ENCODE results near the gene ILF3.
"Not testable (repeated sequence)": the region's sequence is repeated elsewhere in the genome, so short reads cannot be mapped to it uniquely, and the experiment has no call there.

Gene ILF3

GRCh38 chr19:10660346-10660745 is 6.2 kb downstream of the ILF3 start:
- no peak overlapping the region for H3K27ac ChIP-seq
- peaks cover 7 to 10% of the 10 kb centered on the region in 2 experiments for H3K4me1 ChIP-seq (ENCODE audit: control insufficient read depth in 1 of 2, insufficient read depth in 1 of 2, low read depth in 1 of 2, low read length in 1 of 2)
- TF ChIP-seq CTCF (IDR thresholded peaks at IDR 0.05), result no peak
- no peaks in the 10 kb centered on the region for H3K9me3 ChIP-seq
- H3K4me3 ChIP-seq (ENCODE audit: low read depth in 1 of 2, low read length in 1 of 2), result no peak overlapping the region
- H3K36me3 ChIP-seq, result no peaks in the 10 kb centered on the region
- no peaks in the 10 kb centered on the region for H3K27me3 ChIP-seq

- no peak overlapping the region for H3K27ac ChIP-seq
- H3K9me3 ChIP-seq, result no peaks in the 10 kb centered on the region
- no peaks in the 10 kb centered on the region for H3K27me3 ChIP-seq
- H3K36me3 ChIP-seq, result no peaks in the 10 kb centered on the region
- H3K4me3 ChIP-seq (ENCODE audit: low read depth in 1 of 2, low read length in 1 of 2), result no peak overlapping the region
- TF ChIP-seq CTCF (IDR thresholded peaks at IDR 0.05), result no peak
- H3K4me1 ChIP-seq (ENCODE audit: control insufficient read depth in 1 of 2, insufficient read depth in 1 of 2, low read depth in 1 of 2, low read length in 1 of 2), result no peaks in the 10 kb centered on the region
Measured at GRCh38 chr19:10661946-10662345, 7.8 kb downstream of the ILF3 start.

GRCh38 chr19:10662384-10663251 is 8.5 kb downstream of the ILF3 start:
- no peak for TF ChIP-seq CTCF (IDR thresholded peaks at IDR 0.05)
- peaks cover 2% of the 10 kb centered on the region in 2 experiments for H3K4me1 ChIP-seq (ENCODE audit: control insufficient read depth in 1 of 2, insufficient read depth in 1 of 2, low read depth in 1 of 2, low read length in 1 of 2)
- no peak overlapping the region for H3K27ac ChIP-seq
- H3K27me3 ChIP-seq, result no peaks in the 10 kb centered on the region
- H3K36me3 ChIP-seq, result no peaks in the 10 kb centered on the region
- H3K9me3 ChIP-seq, result no peaks in the 10 kb centered on the region
- H3K4me3 ChIP-seq (ENCODE audit: low read depth in 1 of 2, low read length in 1 of 2), result no peak overlapping the region

GRCh38 chr19:10663252-10663563 is 9.1 kb downstream of the ILF3 start:
- H3K27ac ChIP-seq; H3K36me3 ChIP-seq; H3K4me3 ChIP-seq (ENCODE audit: low read depth in 1 of 2, low read length in 1 of 2); H3K4me1 ChIP-seq (ENCODE audit: control insufficient read depth in 1 of 2, insufficient read depth in 1 of 2, low read depth in 1 of 2, low read length in 1 of 2); H3K27me3 ChIP-seq; H3K9me3 ChIP-seq: not testable (repeated sequence)

- H3K4me1 ChIP-seq (ENCODE audit: control insufficient read depth in 1 of 2, insufficient read depth in 1 of 2, low read depth in 1 of 2, low read length in 1 of 2), result peaks cover 13 to 14% of the 10 kb centered on the region in 2 experiments
- TF ChIP-seq CTCF (IDR thresholded peaks at IDR 0.05), result no peak
- H3K27ac ChIP-seq, result peak overlapping the region; percentile 34
- no peaks in the 10 kb centered on the region for H3K27me3 ChIP-seq
- H3K4me3 ChIP-seq (ENCODE audit: low read depth in 1 of 2, low read length in 1 of 2), result no peak overlapping the region
- peaks cover 10% of the 10 kb centered on the region for H3K36me3 ChIP-seq
- H3K9me3 ChIP-seq, result no peaks in the 10 kb centered on the region
Measured at GRCh38 chr19:10667867-10668266, 13.7 kb downstream of the ILF3 start.

- H3K4me1 ChIP-seq (ENCODE audit: control insufficient read depth in 1 of 2, insufficient read depth in 1 of 2, low read depth in 1 of 2, low read length in 1 of 2), result peaks cover 13 to 15% of the 10 kb centered on the region in 2 experiments
- no peaks in the 10 kb centered on the region for H3K9me3 ChIP-seq
- TF ChIP-seq CTCF (IDR thresholded peaks at IDR 0.05), result no peak
- H3K27ac ChIP-seq, result no peak overlapping the region
- H3K36me3 ChIP-seq, result peaks cover 14% of the 10 kb centered on the region
- no peak overlapping the region for H3K4me3 ChIP-seq (ENCODE audit: low read depth in 1 of 2, low read length in 1 of 2)
- no peaks in the 10 kb centered on the region for H3K27me3 ChIP-seq
Measured at GRCh38 chr19:10669246-10669645, 15.1 kb downstream of the ILF3 start.

Data from neutrophil (primary cell).